Activated CD8-positive, alpha-beta T cell treated with anti-CD3 and anti-CD28 coated beads for 36 hours (primary cell): ENCODE data around the gene ADORA2B. TPM values are rescaled to one million over a fixed set of nuclear protein-coding genes. Genes with fewer than 3 reads are reported as not detected.
A peak's percentile ranks its signal among the peaks of the same experiment; 100 is the strongest.

ENCODE experiments used
- ATAC-seq: fragments of 200-7000 bp; cut with Tn5 transposase; one replicate; pipeline ENCODE4 v1.10.0; 2021; ENCODE audit warnings: mild to moderate bottlenecking, moderate library complexity
- CTCF ChIA-PET: fragments of 350-600 bp; sonication (Branson Sonifier 250); formaldehyde crosslinking; loops from one replicate; lab custom pipeline; 2021; ENCODE audit warnings: antibody characterized with exemption; lab: Charles Lee
- POLR2A ChIA-PET: fragments of 350-600 bp; sonication (Branson Sonifier 250); formaldehyde crosslinking; loops from one replicate; lab custom pipeline; 2021; ENCODE audit warnings: antibody characterized with exemption; lab: Charles Lee
- DNase-seq: peaks from one replicate; pipeline ENCODE4 v3.0.0-alpha.2; 2020
- H3K27ac Mint-ChIP-seq: one replicate; pipeline ENCODE4 v1.8.0; 2021; ENCODE audit warnings: mild to moderate bottlenecking, mixed read lengths
- H3K27me3 Mint-ChIP-seq: one replicate; pipeline ENCODE4 v1.8.0; 2021; ENCODE audit warnings: mixed read lengths
- H3K36me3 Mint-ChIP-seq: one replicate; pipeline ENCODE4 v1.8.0; 2021; ENCODE audit warnings: low read depth, mixed read lengths
- H3K4me1 Mint-ChIP-seq: one replicate; pipeline ENCODE4 v1.8.0; 2021; ENCODE audit warnings: low read depth, mixed read lengths
- H3K4me3 Mint-ChIP-seq: one replicate; pipeline ENCODE4 v1.8.0; 2021; ENCODE audit warnings: mild to moderate bottlenecking, moderate library complexity, mixed read lengths
- H3K9me3 Mint-ChIP-seq: one replicate; pipeline ENCODE4 v1.8.0; 2021; ENCODE audit warnings: mixed read lengths
- CTCF ChIP-seq: fragments of 200-600 bp; IDR thresholded peaks from one replicate; pipeline ENCODE4 v1.8.0; 2022; ENCODE audit warnings: antibody characterized with exemption, mild to moderate bottlenecking
- intact Hi-C: fragments of 100-400 bp; cut with micrococcal nuclease; formaldehyde crosslinking; loops from one replicate; pipeline ENCODE4 v1.10.0; 2022
- total RNA-seq, 2 experiments: library from RNA; stranded (reverse); gene quantifications; one replicate each; pipeline ENCODE4 v1.2.3, GENCODE V29; 2021

Gene ADORA2B
- total RNA-seq, 2 experiments from 2014 or later: 4.2 to 5.4 TPM

- Mint-ChIP-seq H3K4me3 (peak overlapping the region; percentile 60), H3K27ac (no peak overlapping the region)
Measured at GRCh38 chr17:15946611-15947120, 1.7 kb downstream of the ADORA2B start.

GRCh38 chr17:15947271-15947670, 2.3 kb downstream of the ADORA2B start:
- Mint-ChIP-seq H3K4me1 (peaks cover 11% of the 10 kb centered on the region), H3K27ac (no peak overlapping the region), H3K9me3 (no peaks in the 10 kb centered on the region), H3K36me3 (no peaks in the 10 kb centered on the region), H3K4me3 (no peak overlapping the region), H3K27me3 (peaks cover 24% of the 10 kb centered on the region)
- no peak for TF ChIP-seq CTCF
- ATAC-seq (no peak), DNase-seq (no peak)
- ChIA-PET CTCF (no interaction called here), POLR2A (interaction anchor here (1.3 kb wide), 1 partner anchor 11 kb away, joined by 4 read pairs; no protein-coding TSS in a partner anchor)
- intact Hi-C loops: no loop called here

More at GRCh38 chr17:15946611-15947120, 1.7 kb downstream of the ADORA2B start:
- ATAC-seq: no peak
- Mint-ChIP-seq H3K36me3 (no peaks in the 10 kb centered on the region), H3K4me1 (peaks cover 11% of the 10 kb centered on the region), H3K27me3 (peaks cover 27% of the 10 kb centered on the region), H3K9me3 (no peaks in the 10 kb centered on the region)
- no peak for DNase-seq
- no peak for TF ChIP-seq CTCF
- POLR2A ChIA-PET: interaction anchor here (0.6 to 3.0 kb wide), 2 partner anchors 12 to 116 kb away, joined by 3 to 19 read pairs; no protein-coding TSS in a partner anchor
- intact Hi-C loops: no loop called here
- CTCF ChIA-PET: interaction anchor here (1.8 to 2.0 kb wide), 2 partner anchors 21 to 53 kb away, joined by 5 to 10 read pairs; partner anchors contain the start of genes TTC19 and ZSWIM7

- Mint-ChIP-seq H3K36me3 (no peaks in the 10 kb centered on the region), H3K9me3 (no peaks in the 10 kb centered on the region), H3K27me3 (peaks cover 19% of the 10 kb centered on the region), H3K27ac (no peak overlapping the region), H3K4me3 (no peak overlapping the region), H3K4me1 (peaks cover 11% of the 10 kb centered on the region)
- ATAC-seq (no peak), DNase-seq (no peak)
- intact Hi-C loops: no loop called here
- POLR2A ChIA-PET: interaction anchor here (1.3 kb wide), 1 partner anchor 10 kb away, joined by 4 read pairs; no protein-coding TSS in a partner anchor
- CTCF ChIA-PET: interaction anchor here (0.8 to 1.2 kb wide), 2 partner anchors 17 to 415 kb away, joined by 4 read pairs; no protein-coding TSS in a partner anchor
- TF ChIP-seq CTCF: no peak
Measured at GRCh38 chr17:15947976-15948752, 3.2 kb downstream of the ADORA2B start.

- no peak for TF ChIP-seq CTCF
- no peaks in the 10 kb centered on the region for H3K9me3 Mint-ChIP-seq
- no peak overlapping the region for H3K4me3 Mint-ChIP-seq
- ATAC-seq (no peak), DNase-seq (no peak)
- ChIA-PET POLR2A (no interaction called here), CTCF (no interaction called here)
- no peak overlapping the region for H3K27ac Mint-ChIP-seq
- intact Hi-C loops: no loop called here
- H3K36me3 Mint-ChIP-seq: no peaks in the 10 kb centered on the region
- H3K4me1 Mint-ChIP-seq: peaks cover 5% of the 10 kb centered on the region
- H3K27me3 Mint-ChIP-seq: peaks cover 4% of the 10 kb centered on the region
Measured at GRCh38 chr17:15951368-15952047, 6.6 kb downstream of the ADORA2B start.
